Esophagus (tissue), 2 donors: ENCODE results near the gene GLP2R. TPM values are rescaled to one million over a fixed set of nuclear protein-coding genes. Genes with fewer than 3 reads are reported as not detected.

Experiments
- polyA plus RNA-seq, 2 donors: library from polyadenylated mRNA; stranded (reverse); fragments of 200-250 nt; gene quantifications; one replicate each; pipeline ENCODE4 v1.2.3, GENCODE V29; 2013
- donor health status: healthy with polysubstance abuse.
- donor health status: Bipolar disorder and iron deficiency.

The GLP2R gene
- polyA plus RNA-seq, 2 donors: 0.15 to 0.18 TPM

Other genes starting within 250 kb of the GLP2R start
- under 1 TPM in 1 of 2 donors, not detected in 1; 0.15 TPM for gene CFAP52, start 249.3 kb upstream of the GLP2R start, polyA plus RNA-seq
- gene USP43, start 180.4 kb upstream of the GLP2R start, polyA plus RNA-seq: 1 to 10 TPM; 5.7 to 5.8 TPM
- gene DHRS7C, start 34.3 kb upstream of the GLP2R start, polyA plus RNA-seq: under 1 TPM in 1 of 2 donors, not detected in 1; 0.05 TPM
- gene GSG1L2, start 3.8 kb upstream of the GLP2R start, polyA plus RNA-seq: not detected
- gene RCVRN, start 79.3 kb downstream of the GLP2R start, polyA plus RNA-seq: under 1 TPM; 0.01 to 0.18 TPM